ENCODE measurements around the gene SLC9A2. TPM values are rescaled to one million over a fixed set of nuclear protein-coding genes. Genes with fewer than 3 reads are reported as not detected.

Gene SLC9A2
- polyA plus RNA-seq, 3 donors, result not detected

DNA sequence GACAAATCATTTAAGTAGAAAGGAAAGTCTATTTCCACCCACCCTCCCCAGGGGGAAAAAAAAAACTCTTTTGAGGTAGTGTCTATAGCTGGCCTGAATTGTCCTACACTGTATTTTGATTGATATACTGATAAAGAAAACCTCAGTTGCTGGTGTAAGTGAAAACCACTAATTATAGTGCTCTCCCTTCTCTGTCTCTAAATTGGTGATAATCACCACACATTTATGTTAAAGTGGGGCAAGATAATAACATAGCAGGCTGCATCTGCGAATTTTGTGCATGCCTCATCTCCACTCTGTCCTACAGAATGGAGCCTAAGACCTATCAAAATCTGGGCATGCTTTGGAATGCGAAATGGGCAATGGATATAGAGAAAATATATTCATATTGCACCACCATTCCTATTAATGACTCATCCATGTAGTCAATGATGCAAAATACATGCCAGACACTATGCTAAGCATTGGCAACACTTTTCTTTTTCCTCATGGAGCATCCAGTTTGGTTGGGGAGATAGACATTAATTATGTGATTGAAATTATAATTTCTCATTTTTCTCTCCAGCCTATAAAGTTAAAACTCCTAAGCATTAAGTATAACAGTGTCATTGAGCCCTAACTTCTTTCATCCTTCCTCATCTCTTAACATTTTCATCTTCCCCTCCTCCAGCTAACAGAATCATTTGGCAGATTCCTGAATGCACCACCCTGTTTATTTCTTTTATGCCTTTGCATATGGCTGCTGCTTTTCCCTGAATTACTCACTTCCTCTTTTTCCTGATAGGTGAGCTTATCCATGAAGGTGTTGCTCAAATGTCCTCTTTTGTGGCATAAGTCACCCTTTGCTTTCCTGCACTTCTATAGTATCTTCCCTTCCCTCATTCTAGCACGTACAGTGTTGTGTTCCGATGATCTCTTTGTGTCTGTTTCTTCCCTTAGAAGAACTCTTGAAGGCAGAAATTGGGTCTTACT, 58.2 kb downstream of the SLC9A2 start:
- DNase-seq, result no peak
- TF ChIP-seq, protein P1, sequence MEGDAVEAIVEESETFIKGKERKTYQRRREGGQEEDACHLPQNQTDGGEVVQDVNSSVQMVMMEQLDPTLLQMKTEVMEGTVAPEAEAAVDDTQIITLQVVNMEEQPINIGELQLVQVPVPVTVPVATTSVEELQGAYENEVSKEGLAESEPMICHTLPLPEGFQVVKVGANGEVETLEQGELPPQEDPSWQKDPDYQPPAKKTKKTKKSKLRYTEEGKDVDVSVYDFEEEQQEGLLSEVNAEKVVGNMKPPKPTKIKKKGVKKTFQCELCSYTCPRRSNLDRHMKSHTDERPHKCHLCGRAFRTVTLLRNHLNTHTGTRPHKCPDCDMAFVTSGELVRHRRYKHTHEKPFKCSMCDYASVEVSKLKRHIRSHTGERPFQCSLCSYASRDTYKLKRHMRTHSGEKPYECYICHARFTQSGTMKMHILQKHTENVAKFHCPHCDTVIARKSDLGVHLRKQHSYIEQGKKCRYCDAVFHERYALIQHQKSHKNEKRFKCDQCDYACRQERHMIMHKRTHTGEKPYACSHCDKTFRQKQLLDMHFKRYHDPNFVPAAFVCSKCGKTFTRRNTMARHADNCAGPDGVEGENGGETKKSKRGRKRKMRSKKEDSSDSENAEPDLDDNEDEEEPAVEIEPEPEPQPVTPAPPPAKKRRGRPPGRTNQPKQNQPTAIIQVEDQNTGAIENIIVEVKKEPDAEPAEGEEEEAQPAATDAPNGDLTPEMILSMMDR (IDR thresholded peaks at IDR 0.05), result no peak
- Mint-ChIP-seq H3K36me3 (no peaks in the 10 kb centered on the region), H3K9me3 (peaks cover 0 to 3% (median 0%) of the 10 kb centered on the region in 7 donors), H3K4me3 (no peak overlapping the region), H3K27ac (no peak overlapping the region), H3K4me1 (peaks cover under 1% of the 10 kb centered on the region), H3K27me3 (ENCODE audit: low read depth in 3 of 3) (peaks cover 0 to 2% (median 0%) of the 10 kb centered on the region in 3 donors)
- Histone ChIP-seq H3K4me3 (replicated peaks in 1 of 3; ENCODE audit: low read depth in 2 of 3, low read length in 3 of 3) (no peak overlapping the region), H3K4me1 (ENCODE audit: control insufficient read depth in 1 of 2, insufficient read depth in 2 of 2, low read length in 2 of 2) (peaks cover 0 to under 1% of the 10 kb centered on the region in 2 donors), H4K20me1 (ENCODE audit: insufficient read depth, low read length) (no peaks in the 10 kb centered on the region), H3K9ac (ENCODE audit: insufficient read depth, low read length, poor library complexity, severe bottlenecking) (no peak overlapping the region), H2AFZ (ENCODE audit: insufficient read depth, low read depth, low read length, poor library complexity, severe bottlenecking) (no peak overlapping the region), H3K27me3 (ENCODE audit: control insufficient read depth in 2 of 2, insufficient read depth in 2 of 2, low read length in 2 of 2) (no peaks in the 10 kb centered on the region), H3K4me2 (replicated peaks; ENCODE audit: extremely low read depth, low read length, poor library complexity, severe bottlenecking) (no peak overlapping the region), H3K79me2 (ENCODE audit: insufficient read depth, low read length) (no peaks in the 10 kb centered on the region), H3K9me3 (replicated peaks in 1 of 2; ENCODE audit: control insufficient read depth in 1 of 2, insufficient read depth in 1 of 2, low read length in 2 of 2) (no peaks in the 10 kb centered on the region), H3K27ac (ENCODE audit: low read depth in 1 of 2, low read length in 2 of 2) (no peak overlapping the region), H3K36me3 (replicated peaks in 1 of 2; ENCODE audit: control insufficient read depth in 1 of 2, insufficient read depth in 2 of 2, low read length in 2 of 2) (no peaks in the 10 kb centered on the region)
- 100% methylated on average over 2 of the region's 4 CpGs for WGBS (ENCODE audit: insufficient coverage)
- intact Hi-C loops (cut with micrococcal nuclease), result no loop called here

DNA sequence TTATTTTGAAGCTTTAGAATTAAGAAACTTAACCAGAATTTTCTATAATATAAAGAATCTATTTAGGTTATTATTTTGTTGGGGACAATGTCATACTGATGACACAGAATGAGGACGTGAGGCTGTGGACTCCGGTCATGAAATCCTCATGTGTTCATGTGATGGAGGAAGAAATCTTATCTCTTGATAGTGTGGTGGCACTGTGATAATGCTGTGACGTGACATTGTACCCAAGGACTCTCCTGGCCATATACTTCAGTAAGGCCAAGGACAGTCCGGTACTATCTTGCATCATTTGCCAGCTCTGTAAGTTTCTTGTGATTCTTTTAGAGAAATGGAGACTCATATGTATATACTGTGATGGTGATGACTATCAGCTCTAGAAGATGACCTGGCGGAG, 59.1 kb downstream of the SLC9A2 start:
- H3K36me3 Mint-ChIP-seq, result no peaks in the 10 kb centered on the region
- TF ChIP-seq, protein P1 (IDR thresholded peaks at IDR 0.05), result no peak
- DNase-seq, result no peak
- H3K27me3 ChIP-seq (ENCODE audit: control insufficient read depth in 2 of 2, insufficient read depth in 2 of 2, low read length in 2 of 2), result no peaks in the 10 kb centered on the region
- no peak overlapping the region for H3K27ac ChIP-seq (ENCODE audit: low read depth in 1 of 2, low read length in 2 of 2)
- peaks cover 0 to 3% (median 0%) of the 10 kb centered on the region in 7 donors for H3K9me3 Mint-ChIP-seq
- H3K9me3 ChIP-seq (replicated peaks in 1 of 2; ENCODE audit: control insufficient read depth in 1 of 2, insufficient read depth in 1 of 2, low read length in 2 of 2), result no peaks in the 10 kb centered on the region
- H3K4me1 ChIP-seq (ENCODE audit: control insufficient read depth in 1 of 2, insufficient read depth in 2 of 2, low read length in 2 of 2), result no peaks in the 10 kb centered on the region
- H3K4me2 ChIP-seq (replicated peaks; ENCODE audit: extremely low read depth, low read length, poor library complexity, severe bottlenecking), result no peak overlapping the region
- H3K4me3 Mint-ChIP-seq, result no peak overlapping the region
- H4K20me1 ChIP-seq (ENCODE audit: insufficient read depth, low read length), result no peaks in the 10 kb centered on the region
- H3K4me3 ChIP-seq (replicated peaks in 1 of 3; ENCODE audit: low read depth in 2 of 3, low read length in 3 of 3), result no peak overlapping the region
- peaks cover 0 to 2% (median 0%) of the 10 kb centered on the region in 3 donors for H3K27me3 Mint-ChIP-seq (ENCODE audit: low read depth in 3 of 3)
- H3K36me3 ChIP-seq (replicated peaks in 1 of 2; ENCODE audit: control insufficient read depth in 1 of 2, insufficient read depth in 2 of 2, low read length in 2 of 2), result no peaks in the 10 kb centered on the region
- no peaks in the 10 kb centered on the region for H3K4me1 Mint-ChIP-seq
- H3K79me2 ChIP-seq (ENCODE audit: insufficient read depth, low read length), result no peaks in the 10 kb centered on the region
- H3K27ac Mint-ChIP-seq, result no peak overlapping the region
- intact Hi-C loops (cut with micrococcal nuclease), result no loop called here
- H3K9ac ChIP-seq (ENCODE audit: insufficient read depth, low read length, poor library complexity, severe bottlenecking), result no peak overlapping the region
- 91% methylated on average over 3 of the region's 5 CpGs for WGBS (ENCODE audit: insufficient coverage)
- no peak overlapping the region for H2AFZ ChIP-seq (ENCODE audit: insufficient read depth, low read depth, low read length, poor library complexity, severe bottlenecking)
